H9 (cell line): ENCODE measurements around the gene CLOCK. TPM values are rescaled to one million over a fixed set of nuclear protein-coding genes. Genes with fewer than 3 reads are reported as not detected.

Experiments
- DNase-seq: peaks from one replicate; pipeline ENCODE4 v3.0.0-alpha.2; 2017
- H2AFZ ChIP-seq: one replicate; pipeline ENCODE4 v1.6.1; 2013; ENCODE audit warnings: mild to moderate bottlenecking, low read length, control low read depth, moderate library complexity
- H2AK5ac ChIP-seq: 2 replicates; pipeline ENCODE4 v1.6.1; 2013; ENCODE audit warnings: low read length, control low read depth, mixed read lengths; ENCODE audit not compliant: insufficient read length
- H2BK120ac ChIP-seq: one replicate; pipeline ENCODE4 v1.6.1; 2013; ENCODE audit warnings: low read depth, mild to moderate bottlenecking, low read length, control low read depth, inconsistent platforms; ENCODE audit not compliant: poor library complexity, severe bottlenecking
- H2BK12ac ChIP-seq: 2 replicates; pipeline ENCODE4 v1.6.1; 2013; ENCODE audit warnings: low read length, control low read depth, mixed read lengths, low read depth; ENCODE audit not compliant: insufficient read length
- H2BK15ac ChIP-seq: 2 replicates; pipeline ENCODE4 v1.6.1; 2013; ENCODE audit warnings: low read depth, low read length, control low read depth
- H2BK20ac ChIP-seq: one replicate; pipeline ENCODE4 v1.6.1; 2013; ENCODE audit warnings: low read depth, mild to moderate bottlenecking, low read length, control low read depth, inconsistent platforms; ENCODE audit not compliant: poor library complexity, severe bottlenecking
- H2BK5ac ChIP-seq: 2 replicates; pipeline ENCODE4 v1.6.1; 2013; ENCODE audit warnings: low read length, control low read depth, mixed read lengths; ENCODE audit not compliant: insufficient read length
- H3K14ac ChIP-seq: 2 replicates; pipeline ENCODE4 v1.6.1; 2013; ENCODE audit warnings: low read length, control low read depth; ENCODE audit not compliant: insufficient read depth
- H3K18ac ChIP-seq: 2 replicates; pipeline ENCODE4 v1.6.1; 2013; ENCODE audit warnings: low read depth, mild to moderate bottlenecking, mixed read lengths, low read length, control low read depth; ENCODE audit not compliant: insufficient read length
- H3K23ac ChIP-seq: 2 replicates; pipeline ENCODE4 v1.6.1; 2013; ENCODE audit warnings: low read length, control low read depth, mixed read lengths, low read depth; ENCODE audit not compliant: insufficient read length
- H3K23me2 ChIP-seq: 2 replicates; pipeline ENCODE4 v1.6.1; 2013; ENCODE audit warnings: low read depth, mild to moderate bottlenecking, mixed read lengths, low read length, control low read depth; ENCODE audit not compliant: insufficient read length, poor library complexity, severe bottlenecking
- H3K27ac ChIP-seq: 2 replicates; pipeline ENCODE4 v1.5.1; 2013; ENCODE audit warnings: low read length, control low read depth, mixed read lengths, low read depth; ENCODE audit not compliant: insufficient read length
- H3K27me3 ChIP-seq: 2 replicates; pipeline ENCODE4 v1.6.1; 2013; ENCODE audit warnings: low read length, control low read depth, inconsistent platforms; ENCODE audit not compliant: insufficient read depth
- H3K4ac ChIP-seq: 2 replicates; pipeline ENCODE4 v1.6.1; 2013; ENCODE audit warnings: low read depth, mild to moderate bottlenecking, control low read depth, inconsistent platforms, low read length, moderate library complexity
- H3K4me1 ChIP-seq: 2 replicates; pipeline ENCODE4 v1.6.1; 2013; ENCODE audit warnings: low read length, control low read depth, inconsistent platforms; ENCODE audit not compliant: insufficient read depth
- H3K4me2 ChIP-seq: 2 replicates; pipeline ENCODE4 v1.6.1; 2013; ENCODE audit warnings: low read length, control low read depth, mixed read lengths; ENCODE audit not compliant: insufficient read length, insufficient read depth
- H3K56ac ChIP-seq: 2 replicates; pipeline ENCODE4 v1.6.1; 2013; ENCODE audit warnings: low read depth, mild to moderate bottlenecking, mixed read lengths, low read length, control low read depth; ENCODE audit not compliant: insufficient read length
- H3K79me1 ChIP-seq: 2 replicates; pipeline ENCODE4 v1.6.1; 2013; ENCODE audit warnings: low read depth, mild to moderate bottlenecking, moderate library complexity, low read length, control low read depth, inconsistent platforms; ENCODE audit not compliant: insufficient read depth, poor library complexity, severe bottlenecking
- H3K79me2 ChIP-seq: 2 replicates; pipeline ENCODE4 v1.6.1; 2013; ENCODE audit warnings: low read length, control low read depth, inconsistent platforms; ENCODE audit not compliant: insufficient read depth
- H3K9ac ChIP-seq: 2 replicates; pipeline ENCODE4 v1.6.1; 2013; ENCODE audit warnings: low read length, control low read depth, mixed read lengths; ENCODE audit not compliant: insufficient read length; ENCODE audit errors: extremely low read depth
- H3K9me3 ChIP-seq: one replicate; pipeline ENCODE4 v1.6.1; 2013; ENCODE audit warnings: low read depth, low read length, inconsistent platforms; ENCODE audit not compliant: control insufficient read depth
- H3T11ph ChIP-seq: one replicate; pipeline ENCODE4 v1.6.1; 2013; ENCODE audit warnings: mild to moderate bottlenecking, low read length, control low read depth, inconsistent platforms
- H4K20me1 ChIP-seq: one replicate; pipeline ENCODE4 v1.6.1; 2013; ENCODE audit not compliant: control insufficient read depth, insufficient read length, insufficient read depth
- H4K5ac ChIP-seq: 2 replicates; pipeline ENCODE4 v1.6.1; 2013; ENCODE audit warnings: low read depth, mild to moderate bottlenecking, mixed read lengths, low read length, control low read depth; ENCODE audit not compliant: insufficient read length
- H4K8ac ChIP-seq: replicated peaks from 2 replicates; pipeline ENCODE4 v1.6.1; 2013; ENCODE audit warnings: low read length, control low read depth, mixed read lengths, low read depth; ENCODE audit not compliant: insufficient read length
- H4K91ac ChIP-seq: 2 replicates; pipeline ENCODE4 v1.6.1; 2013; ENCODE audit warnings: low read depth, mild to moderate bottlenecking, moderate library complexity, mixed read lengths, low read length, control low read depth; ENCODE audit not compliant: insufficient read length
- H3K27ac Mint-ChIP-seq, 3 experiments: 2 replicates in 2 of 3; 3 replicates in 1 of 3; pipeline ENCODE4 v1.8.0; 2020 to 2021; ENCODE audit warnings: mixed read lengths in 3 of 3, mild to moderate bottlenecking in 1 of 3, moderate library complexity in 1 of 3
- H3K27me3 Mint-ChIP-seq: 2 replicates; pipeline ENCODE4 v1.8.0; 2021; ENCODE audit warnings: low read depth, mild to moderate bottlenecking, moderate library complexity, mixed read lengths
- H3K36me3 Mint-ChIP-seq, 3 experiments: 2 replicates in 2 of 3; 3 replicates in 1 of 3; pipeline ENCODE4 v1.8.0; 2020 to 2021; ENCODE audit warnings: low read depth in 3 of 3, mixed read lengths in 3 of 3; ENCODE audit not compliant: insufficient read depth in 1 of 3
- H3K4me1 Mint-ChIP-seq, 2 experiments: 2 replicates each; pipeline ENCODE4 v1.8.0; 2020; ENCODE audit warnings: mixed read lengths in 2 of 2
- H3K4me3 Mint-ChIP-seq, 2 experiments: 2 replicates in 1 of 2; 3 replicates in 1 of 2; pipeline ENCODE4 v1.8.0; 2020 to 2021; ENCODE audit warnings: mild to moderate bottlenecking in 2 of 2, mixed read lengths in 2 of 2, moderate library complexity in 1 of 2
- H3K9me3 Mint-ChIP-seq, 2 experiments: 2 replicates in 1 of 2; 3 replicates in 1 of 2; pipeline ENCODE4 v1.8.0; 2020; ENCODE audit warnings: mild to moderate bottlenecking in 2 of 2, mixed read lengths in 2 of 2, moderate library complexity in 1 of 2
- WGBS: extraction: QIAGEN DNeasy Blood & Tissue Kit; methylation state at CpG from one replicate; pipeline ENCODE4 v1.1.7; 2013; ENCODE audit warnings: missing lambda C conversion rate, low lambda C conversion rate, mixed read lengths; ENCODE audit not compliant: insufficient read length; ENCODE audit errors: extremely low coverage; 5-methylcytosine and 5-hydroxymethylcytosine counted together
- total RNA-seq: library from RNA; stranded (reverse); gene quantifications from 2 replicates; pipeline ENCODE4 v1.2.1, GENCODE V29; 2021
- TF ChIP-seq, protein P1 (sequence below): fragments of 200-600 bp; sonication (generic); conservative IDR thresholded peaks from 3 replicates; pipeline ENCODE4 v1.8.0; 2021; ENCODE audit warnings: antibody characterized with exemption, mild to moderate bottlenecking

CLOCK gene
- total RNA-seq, 1 experiment from 2014 or later, result 16.2 TPM

DNA sequence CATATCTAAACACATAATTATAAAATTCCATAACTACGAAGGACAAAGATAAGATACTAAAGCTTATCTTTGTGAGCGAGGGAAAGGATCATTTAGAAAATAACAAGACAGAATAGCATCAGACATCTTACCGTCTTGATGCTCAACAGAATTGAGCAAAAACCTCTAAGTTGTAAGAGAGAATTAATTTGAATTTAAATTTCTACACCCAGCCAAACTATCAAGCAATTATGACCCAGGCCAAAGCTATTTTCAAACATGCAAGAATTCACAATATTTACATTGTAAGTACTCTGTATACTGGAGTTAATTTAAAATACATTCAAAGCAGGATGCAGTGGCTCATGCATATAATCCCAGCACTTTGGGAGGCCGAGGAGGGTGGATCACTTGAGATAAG lies 16.5 kb downstream of the CLOCK start:
- H2AK5ac ChIP-seq, result no peak overlapping the region
- no peak overlapping the region for H4K5ac ChIP-seq
- no peak overlapping the region for H3K9ac ChIP-seq
- no peak overlapping the region for H2BK15ac ChIP-seq
- no peak overlapping the region for H3K4me2 ChIP-seq
- H3K14ac ChIP-seq, result no peak overlapping the region
- no peak overlapping the region for H2BK120ac ChIP-seq
- H3K9me3 ChIP-seq, result no peaks in the 10 kb centered on the region
- TF ChIP-seq, protein P1, sequence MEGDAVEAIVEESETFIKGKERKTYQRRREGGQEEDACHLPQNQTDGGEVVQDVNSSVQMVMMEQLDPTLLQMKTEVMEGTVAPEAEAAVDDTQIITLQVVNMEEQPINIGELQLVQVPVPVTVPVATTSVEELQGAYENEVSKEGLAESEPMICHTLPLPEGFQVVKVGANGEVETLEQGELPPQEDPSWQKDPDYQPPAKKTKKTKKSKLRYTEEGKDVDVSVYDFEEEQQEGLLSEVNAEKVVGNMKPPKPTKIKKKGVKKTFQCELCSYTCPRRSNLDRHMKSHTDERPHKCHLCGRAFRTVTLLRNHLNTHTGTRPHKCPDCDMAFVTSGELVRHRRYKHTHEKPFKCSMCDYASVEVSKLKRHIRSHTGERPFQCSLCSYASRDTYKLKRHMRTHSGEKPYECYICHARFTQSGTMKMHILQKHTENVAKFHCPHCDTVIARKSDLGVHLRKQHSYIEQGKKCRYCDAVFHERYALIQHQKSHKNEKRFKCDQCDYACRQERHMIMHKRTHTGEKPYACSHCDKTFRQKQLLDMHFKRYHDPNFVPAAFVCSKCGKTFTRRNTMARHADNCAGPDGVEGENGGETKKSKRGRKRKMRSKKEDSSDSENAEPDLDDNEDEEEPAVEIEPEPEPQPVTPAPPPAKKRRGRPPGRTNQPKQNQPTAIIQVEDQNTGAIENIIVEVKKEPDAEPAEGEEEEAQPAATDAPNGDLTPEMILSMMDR, result no peak
- no peak overlapping the region for H2BK20ac ChIP-seq
- H3K36me3 Mint-ChIP-seq, result peaks cover 16 to 19% (median 16%) of the 10 kb centered on the region in 3 experiments
- no peak overlapping the region for H4K91ac ChIP-seq
- no peak overlapping the region for H3T11ph ChIP-seq
- no peak for DNase-seq
- no peak overlapping the region for H4K8ac ChIP-seq
- H3K27me3 ChIP-seq, result no peaks in the 10 kb centered on the region
- no peak overlapping the region for H3K23ac ChIP-seq
- no peak overlapping the region for H2BK5ac ChIP-seq
- no peaks in the 10 kb centered on the region for H3K27me3 Mint-ChIP-seq
- H3K79me2 ChIP-seq, result peaks cover 3% of the 10 kb centered on the region; the same call in 1 of the 2 replicates
- H3K56ac ChIP-seq, result no peak overlapping the region
- no peak overlapping the region for H2BK12ac ChIP-seq
- no peaks in the 10 kb centered on the region; the same call in 1 of the 2 replicates for H3K4me1 ChIP-seq
- H3K79me1 ChIP-seq, result peaks cover 6% of the 10 kb centered on the region
- H3K18ac ChIP-seq, result no peak overlapping the region
- peak overlapping the region in 1 of 3 experiments; percentile 38; a peak in 1 of 7 replicates for H3K27ac Mint-ChIP-seq
- H3K23me2 ChIP-seq, result no peaks in the 10 kb centered on the region
- H3K4ac ChIP-seq, result no peak overlapping the region
- WGBS, result no CpG with 5 or more reads among the region's 4 CpGs
- H3K4me1 Mint-ChIP-seq, result peaks cover 29 to 31% of the 10 kb centered on the region in 2 experiments
- no peak overlapping the region for H3K27ac ChIP-seq
- H3K4me3 Mint-ChIP-seq, result no peak overlapping the region
- H2AFZ ChIP-seq, result no peak overlapping the region
- no peaks in the 10 kb centered on the region for H4K20me1 ChIP-seq
- peaks cover 6 to 11% of the 10 kb centered on the region in 2 experiments for H3K9me3 Mint-ChIP-seq
